Stimulated activated CD4-positive, alpha-beta T cell treated with anti-CD3 and anti-CD28 coated beads, Interleukin-2, amount 100 ng/mL, for 24 hours (primary cell): Measurements from ENCODE around the gene APOC4.
"Not testable (repeated sequence)": the region's sequence is repeated elsewhere in the genome, so short reads cannot be mapped to it uniquely, and the experiment has no call there.

ENCODE experiments used
- DNase-seq, 2 donors: peaks; one replicate each; pipeline ENCODE4 v3.0.0-alpha.2; 2020

APOC4 gene

DNA sequence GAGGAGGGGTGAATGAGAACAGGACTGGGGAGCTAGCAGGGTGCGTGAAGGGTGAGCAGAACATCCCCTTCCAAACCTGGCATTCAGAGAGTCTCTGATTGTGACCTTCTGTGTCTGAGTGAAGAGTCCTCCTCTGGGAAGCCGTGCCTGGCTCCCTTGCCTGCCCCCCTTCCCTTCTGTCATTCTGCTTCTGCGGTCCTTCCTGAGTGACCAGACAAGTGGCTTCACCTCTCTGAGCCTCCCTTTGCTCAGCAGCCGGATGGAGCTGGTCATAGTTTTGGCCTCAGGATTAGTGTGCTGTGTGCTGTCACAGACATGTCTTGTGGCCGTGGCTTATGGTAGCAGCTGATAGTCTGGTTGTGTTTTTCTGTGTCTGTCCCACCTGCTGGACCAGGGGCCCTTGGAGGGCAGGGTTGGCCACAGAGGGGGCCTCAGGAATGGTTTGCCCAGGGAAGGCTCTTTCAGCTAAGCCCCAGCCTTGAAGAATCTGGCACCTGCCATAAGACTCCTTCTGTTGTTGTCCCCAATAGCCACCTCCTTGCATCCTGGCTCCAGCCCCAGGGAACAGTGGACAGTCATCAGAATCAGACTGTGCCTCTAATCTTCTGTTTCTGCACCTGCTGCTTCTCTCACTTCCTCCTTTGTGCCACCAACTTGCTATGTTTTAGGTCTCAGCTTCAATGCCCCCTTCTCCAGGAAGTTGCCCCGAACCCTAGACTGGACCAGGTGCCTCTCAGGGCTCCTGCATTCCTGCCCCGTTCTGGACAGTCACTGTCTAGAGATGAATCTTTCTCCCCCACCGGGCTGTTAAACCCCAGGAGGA, 19.1 kb downstream of the APOC4 start:
- DNase-seq, result no peak

DNA sequence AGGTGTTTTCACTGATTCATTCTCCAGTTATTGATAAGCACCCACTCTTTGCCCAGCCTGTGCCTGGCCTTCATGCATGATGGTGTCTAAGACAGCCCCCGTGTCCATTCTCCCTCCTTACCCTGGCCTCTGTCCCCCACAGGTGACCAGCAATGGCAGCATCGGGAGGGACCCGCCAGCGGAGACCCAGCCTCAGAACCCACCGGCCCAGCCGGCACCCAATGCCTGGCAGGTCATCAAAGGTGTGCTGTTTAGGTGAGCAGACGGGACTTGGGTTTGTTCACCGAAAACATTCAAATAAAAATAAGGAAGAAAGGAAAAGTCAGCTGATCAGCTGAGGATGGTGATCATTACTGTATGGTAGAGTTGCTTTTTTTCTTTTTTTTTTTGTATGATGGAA, 19.8 kb downstream of the APOC4 start:
- DNase-seq, result no peak

DNA sequence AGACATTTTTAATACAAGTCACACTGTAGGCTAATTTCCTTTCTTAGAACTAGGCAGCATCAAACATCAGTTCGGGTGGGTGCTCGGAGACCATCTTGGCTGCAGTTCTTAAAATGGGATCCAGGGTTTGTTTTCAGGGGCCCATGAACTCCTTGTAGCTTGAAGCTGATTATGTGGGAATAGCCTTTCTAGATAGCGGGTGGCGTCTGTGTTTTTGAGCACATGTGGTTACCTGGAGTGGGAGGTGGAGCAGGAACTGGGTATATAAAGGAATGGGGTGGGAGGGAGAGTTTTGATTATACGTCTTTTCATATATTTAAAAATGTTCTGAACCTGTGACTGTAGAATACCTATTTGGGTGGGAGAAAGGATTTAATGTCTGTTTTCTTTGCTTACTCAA, 26.1 kb downstream of the APOC4 start:
- DNase-seq, result no peak

DNA sequence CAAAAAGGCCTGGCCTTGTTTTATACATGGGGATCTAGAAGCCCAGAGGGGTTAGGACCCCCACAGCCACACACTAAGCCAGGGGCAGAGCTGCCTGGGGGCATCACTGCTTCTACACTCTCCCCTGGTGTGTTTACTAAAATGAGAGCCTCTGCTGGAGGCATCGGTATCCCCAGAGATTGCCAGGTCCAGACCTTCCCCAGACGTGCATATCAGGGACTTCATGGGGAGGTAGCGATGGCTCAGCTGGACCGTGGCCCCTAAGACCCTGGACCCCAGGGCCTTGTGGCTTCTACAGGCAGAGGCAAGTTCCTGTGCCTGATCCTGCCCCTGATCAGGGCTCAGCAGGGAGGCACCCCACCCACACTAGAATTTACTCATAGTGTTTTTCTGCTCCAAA, 26.6 kb downstream of the APOC4 start:
- DNase-seq, result no peak

DNA sequence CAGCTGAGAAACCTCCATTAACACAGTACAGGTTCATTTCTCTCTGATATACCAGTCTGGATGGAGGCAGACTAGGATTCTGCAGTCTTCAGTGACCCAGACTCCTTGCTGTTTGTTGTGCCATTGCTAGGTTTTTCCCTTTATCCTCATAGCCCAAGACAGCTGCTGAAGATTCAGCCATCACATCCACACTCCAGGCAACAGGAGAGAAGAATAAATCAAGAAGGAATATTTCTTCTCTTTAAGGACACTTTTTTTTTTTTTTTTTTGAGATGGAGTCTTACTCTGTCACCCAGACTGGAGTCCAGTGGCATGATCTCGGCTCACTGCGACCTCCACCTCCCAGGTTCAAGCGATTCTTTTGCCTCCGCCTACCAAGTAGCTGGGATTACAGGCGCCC, 27.4 kb downstream of the APOC4 start:
- DNase-seq, result no peak

DNA sequence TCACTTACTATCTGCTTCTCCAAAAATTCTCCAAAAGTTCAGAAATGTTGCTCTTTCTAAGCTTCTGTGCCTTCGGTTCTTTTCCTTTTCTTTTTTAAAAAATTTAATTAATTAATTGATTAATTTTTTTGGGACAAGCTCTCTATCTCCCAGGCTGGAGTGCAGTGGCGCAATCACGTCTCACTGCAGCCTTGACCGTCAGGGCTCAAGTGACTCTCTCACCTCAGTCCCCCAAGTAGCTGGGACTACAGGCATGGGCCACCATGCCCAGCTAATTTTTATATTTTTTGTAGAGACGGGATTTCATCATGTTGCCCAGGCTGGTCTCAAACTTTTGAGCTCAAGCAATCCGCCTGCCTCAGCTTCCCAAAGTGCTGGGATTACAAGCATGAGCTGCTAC, 29.4 kb downstream of the APOC4 start:
- not testable (repeated sequence) for DNase-seq

DNA sequence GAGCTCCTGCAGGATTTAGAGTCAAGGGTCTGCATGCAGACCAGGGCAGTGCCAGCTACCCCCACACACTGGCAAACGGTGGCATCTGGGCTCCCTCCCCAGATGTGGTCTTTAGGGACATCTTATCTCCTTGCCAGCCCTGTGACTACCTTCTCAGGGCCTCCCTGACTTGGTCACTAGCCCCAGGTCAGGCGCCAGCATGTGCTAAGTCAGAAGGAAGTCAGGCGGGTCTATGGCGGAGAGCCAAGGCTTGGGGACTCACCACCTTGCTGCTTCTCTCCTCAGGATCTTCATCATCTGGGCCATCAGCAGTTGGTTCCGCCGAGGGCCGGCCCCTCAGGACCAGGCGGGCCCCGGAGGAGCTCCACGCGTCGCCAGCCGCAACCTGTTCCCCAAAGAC, 30.8 kb downstream of the APOC4 start:
- no peak for DNase-seq

DNA sequence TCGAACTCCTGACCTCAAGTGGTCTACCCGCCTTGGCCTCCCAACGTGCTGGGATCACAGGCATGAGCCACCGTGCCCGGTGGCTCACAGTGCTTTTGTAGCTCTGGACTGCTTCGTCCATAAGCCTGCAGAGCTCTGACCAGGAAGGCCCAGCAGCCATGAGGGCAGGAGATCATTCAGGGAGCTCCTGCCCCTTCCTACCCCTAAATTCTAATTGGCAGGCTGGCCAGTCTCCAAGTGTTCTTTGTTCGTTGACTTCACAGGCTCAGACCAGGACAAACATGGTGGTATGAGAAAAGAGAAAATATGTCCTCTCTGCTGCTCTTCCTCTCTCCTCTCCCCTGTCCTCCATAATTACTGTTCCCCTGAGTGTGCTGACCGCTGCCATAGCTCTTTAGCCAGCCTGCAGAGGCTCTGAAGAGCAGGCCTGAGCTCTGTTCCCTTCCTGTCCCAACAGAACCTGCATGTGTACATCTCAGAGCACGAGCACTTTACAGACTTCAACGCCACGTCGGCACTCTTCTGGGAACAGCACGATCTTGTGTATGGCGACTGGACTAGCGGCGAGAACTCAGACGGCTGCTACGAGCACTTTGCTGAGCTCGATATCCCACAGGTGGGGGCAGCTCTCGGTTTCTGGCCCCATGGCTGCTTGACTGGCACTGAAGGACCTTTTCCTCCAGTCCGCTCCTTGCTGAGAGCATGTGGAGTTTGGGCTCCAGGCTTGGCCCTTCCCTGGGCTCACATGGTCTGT, 32.1 kb downstream of the APOC4 start:
- DNase-seq, result no peak

DNA sequence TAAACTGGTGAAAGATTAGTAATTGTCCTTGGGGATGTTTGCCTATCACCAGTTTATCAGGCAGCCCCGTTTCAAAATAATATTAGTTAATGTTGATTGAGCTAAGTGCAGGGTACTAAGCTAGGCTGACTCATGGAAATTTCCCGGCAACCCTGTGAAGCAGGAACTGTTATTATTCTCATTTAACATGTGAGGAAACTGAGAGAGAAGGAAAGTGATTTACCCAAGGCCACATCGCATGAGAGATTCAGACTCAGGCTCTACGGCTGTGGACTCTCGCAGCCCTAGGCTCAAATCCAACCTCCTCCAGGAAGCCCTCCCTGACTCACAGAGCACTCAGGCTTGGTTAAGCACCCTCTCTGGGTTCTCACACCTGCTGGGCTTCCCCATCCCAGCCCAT, 32.8 kb downstream of the APOC4 start:
- no peak for DNase-seq

DNA sequence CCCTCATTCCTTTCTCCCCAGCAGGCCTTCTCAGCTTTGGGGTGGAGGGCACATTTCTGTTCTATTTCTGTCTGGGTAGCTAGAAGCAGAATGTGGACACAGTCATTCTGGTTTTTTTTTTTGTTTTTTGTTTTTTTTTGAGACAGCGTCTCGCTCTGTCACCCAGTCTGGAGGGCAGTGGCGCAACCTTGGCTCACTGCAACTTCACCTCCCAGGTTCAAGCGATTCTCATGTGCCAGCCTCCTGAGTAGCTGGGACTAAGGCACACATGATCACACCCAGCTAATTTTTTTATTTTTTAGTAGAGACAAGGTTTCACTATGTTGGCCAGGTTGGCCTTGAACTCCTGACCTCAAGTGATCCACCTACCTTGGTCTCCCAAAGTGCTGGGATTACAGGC, 33.4 kb downstream of the APOC4 start:
- no peak for DNase-seq

DNA sequence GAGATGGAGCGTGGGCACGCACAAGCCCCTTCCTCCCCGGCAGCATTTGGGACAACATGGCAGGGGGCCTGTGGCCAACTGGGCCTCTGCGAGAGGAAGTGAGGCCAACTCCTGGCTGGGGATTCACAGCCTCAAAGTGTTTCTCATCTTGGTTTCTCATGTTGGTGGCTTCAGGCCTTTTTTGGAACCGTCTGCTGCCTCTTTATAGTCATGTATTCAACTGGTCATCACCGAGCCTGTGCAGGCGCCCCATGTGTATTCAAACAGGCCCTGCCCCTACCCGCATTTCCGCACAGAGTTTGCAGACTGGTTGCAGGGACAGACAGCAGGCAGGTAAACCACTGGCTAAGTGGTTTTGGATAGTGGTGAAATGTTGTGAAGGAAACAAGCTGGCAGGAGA, 42.0 kb downstream of the APOC4 start:
- no peak for DNase-seq

DNA sequence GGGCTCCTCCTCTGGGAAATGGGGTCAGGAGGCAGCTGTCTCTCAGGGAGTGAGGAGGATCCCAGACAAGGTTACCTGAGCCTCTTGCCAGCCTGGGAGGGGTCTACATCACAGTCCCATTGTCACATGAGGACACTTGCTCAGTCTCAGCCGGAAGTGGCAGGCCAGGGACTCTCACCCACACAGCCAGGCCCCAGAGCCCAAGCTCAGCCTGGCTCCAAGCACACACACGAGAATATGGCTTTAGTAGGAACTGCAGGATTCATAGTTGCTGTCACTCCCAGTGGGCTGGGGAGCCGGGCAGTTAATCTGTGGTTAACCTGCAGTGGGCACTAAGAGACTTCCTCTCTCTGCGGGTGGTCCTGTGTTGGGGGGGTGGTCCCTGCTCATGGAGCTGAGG, 43.4 kb downstream of the APOC4 start:
- no peak for DNase-seq

DNA sequence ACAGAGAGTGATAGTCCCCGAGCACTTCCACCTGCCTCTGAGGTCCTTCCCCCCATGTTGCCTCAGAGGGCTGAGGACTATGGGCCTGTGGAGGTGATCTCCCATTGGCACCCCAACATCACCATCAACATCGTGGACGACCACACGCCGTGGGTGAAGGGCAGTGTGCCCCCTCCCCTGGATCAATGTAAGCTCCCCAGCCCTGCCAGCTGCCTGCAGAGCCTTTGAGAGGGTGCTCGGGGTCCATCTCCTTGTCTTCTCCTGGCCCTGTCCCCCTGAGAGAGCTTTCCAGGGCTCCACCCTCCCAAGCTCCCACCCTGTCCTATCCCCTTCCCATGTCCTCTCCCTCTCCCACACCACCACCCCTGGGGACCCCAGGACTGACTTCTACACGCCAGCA, 44.4 kb downstream of the APOC4 start:
- no peak for DNase-seq

DNA sequence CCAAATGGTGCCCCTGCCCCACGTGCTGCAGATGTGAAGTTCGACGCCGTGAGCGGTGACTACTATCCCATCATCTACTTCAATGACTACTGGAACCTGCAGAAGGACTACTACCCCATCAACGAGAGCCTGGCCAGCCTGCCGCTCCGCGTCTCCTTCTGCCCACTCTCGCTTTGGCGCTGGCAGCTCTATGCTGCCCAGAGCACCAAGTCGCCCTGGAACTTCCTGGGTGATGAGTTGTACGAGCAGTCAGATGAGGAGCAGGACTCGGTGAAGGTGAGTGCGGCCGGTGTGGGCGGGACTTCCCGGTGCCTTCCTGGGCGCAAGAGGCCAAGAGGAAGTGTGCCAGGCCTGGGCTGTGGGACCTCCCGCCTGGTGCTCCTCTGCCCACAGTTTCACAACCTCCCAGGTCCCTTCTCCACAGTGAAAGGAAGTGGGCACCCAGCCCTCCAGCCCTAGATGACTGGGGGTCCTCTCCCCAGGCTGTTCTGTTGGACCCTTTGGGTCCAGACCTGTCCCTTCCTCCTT, 45.2 kb downstream of the APOC4 start:
- no peak for DNase-seq

DNA sequence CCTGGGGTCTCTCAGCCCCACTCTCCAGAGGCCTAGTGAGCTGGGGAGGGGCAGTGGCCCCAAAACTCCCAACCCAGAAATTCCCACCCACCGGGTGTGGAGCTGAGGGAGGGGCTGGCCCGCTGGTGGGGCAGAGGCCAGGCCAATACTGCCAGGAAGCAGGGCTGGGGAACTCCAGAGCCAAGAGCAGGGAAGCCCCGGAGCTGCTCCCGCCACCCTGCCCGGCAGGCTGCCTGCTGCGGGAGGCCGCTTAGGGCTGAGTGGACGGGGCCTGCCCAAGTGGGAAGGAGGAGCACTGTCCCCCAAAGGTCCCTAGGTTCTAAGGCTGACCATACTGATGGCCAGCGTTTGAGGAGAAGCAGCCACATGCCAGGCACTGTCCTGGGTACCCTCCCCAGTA, 46.2 kb downstream of the APOC4 start:
- no peak for DNase-seq

DNA sequence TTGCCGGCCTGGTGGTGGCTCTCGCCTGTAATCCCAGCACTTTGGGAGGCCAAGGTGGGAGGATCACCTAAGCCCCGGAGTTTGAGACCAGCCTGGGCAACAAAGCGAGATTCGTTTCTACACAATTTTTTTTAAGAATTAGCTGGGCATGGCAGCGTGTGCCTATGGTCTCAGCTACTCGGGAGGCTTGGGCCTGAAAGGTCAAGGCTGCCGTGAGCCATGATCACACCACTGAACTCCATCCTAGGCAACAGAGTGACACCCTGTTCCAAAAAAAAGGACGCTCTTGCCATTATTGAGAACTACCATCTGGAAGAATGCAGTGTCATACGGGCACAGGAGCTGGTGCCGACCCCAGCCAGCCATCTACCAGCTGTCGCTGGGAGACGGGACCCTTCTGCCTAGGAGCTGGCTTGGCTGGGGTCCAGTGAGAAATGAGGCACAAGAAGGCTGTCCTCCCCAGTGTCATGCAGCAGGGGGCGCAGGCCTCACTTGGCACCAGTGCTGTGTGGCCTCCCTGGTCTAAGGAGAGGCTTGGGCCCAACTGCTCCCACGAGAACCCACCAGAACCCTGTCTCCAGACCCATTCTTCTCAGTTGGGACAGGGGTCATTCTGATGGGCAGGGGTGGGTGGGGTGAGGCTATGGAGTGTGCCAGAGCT, 47.0 kb downstream of the APOC4 start:
- peak; percentile 71 to 72 for DNase-seq

DNA sequence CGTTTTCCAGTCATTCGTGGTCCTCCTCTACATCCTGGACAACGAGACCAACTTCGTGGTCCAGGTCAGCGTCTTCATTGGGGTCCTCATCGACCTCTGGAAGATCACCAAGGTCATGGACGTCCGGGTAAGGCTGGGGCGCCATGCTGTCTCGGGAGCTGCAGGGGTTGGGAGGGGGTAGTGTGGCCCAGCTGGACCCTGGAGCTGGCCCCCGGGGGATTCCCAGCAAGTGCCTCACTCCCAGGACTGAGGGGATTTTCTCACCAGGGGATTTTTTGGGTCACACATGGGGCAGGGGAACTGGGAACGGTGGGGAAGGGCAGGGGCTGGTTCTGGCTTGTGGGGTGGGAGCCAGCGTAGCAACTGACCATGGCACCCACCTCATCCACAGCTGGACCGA, 48.4 kb downstream of the APOC4 start:
- no peak for DNase-seq

DNA sequence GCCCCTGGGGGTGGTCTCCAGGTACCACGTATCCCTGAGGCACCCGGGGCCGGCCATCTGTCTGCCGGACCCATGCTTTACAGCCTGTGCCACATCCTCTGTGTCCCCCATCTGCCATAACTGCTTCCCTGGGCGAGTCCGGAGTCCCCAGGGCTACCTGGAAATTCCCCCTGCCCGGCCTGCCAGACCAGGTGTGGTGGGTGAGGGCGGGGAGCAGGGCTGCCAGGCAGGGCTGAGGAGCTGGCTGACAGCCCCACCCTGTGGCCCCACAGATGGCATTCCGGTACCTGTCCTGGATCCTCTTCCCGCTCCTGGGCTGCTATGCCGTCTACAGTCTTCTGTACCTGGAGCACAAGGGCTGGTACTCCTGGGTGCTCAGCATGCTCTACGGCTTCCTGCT, 48.9 kb downstream of the APOC4 start:
- DNase-seq, result no peak

DNA sequence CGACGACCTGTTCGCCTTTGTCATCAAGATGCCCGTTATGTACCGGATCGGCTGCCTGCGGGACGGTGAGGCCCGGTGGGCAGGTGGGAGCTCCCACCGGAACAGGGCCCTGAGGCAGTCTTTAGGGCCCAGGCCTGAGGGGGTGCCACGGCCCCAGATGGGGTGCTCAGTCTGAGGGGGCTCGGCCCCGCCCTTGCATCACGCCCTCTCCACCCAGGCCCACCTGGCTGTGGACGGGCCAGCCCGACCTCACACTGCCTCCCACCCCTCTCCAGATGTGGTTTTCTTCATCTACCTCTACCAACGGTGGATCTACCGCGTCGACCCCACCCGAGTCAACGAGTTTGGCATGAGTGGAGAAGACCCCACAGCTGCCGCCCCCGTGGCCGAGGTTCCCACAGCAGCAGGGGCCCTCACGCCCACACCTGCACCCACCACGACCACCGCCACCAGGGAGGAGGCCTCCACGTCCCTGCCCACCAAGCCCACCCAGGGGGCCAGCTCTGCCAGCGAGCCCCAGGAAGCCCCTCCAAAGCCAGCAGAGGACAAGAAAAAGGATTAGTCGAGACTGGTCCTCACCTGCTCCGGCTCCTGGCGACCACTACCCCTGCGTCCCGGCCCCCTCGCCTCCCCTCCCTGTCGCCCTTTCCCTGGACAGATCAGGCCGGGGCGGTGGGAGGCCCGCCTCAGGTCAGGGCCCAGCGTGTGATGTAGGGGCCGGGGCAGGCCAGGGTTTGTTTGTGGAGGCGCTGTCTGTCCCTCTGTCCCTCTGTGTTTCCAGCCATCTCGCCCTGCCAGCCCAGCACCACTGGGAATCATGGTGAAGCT, 50.5 kb downstream of the APOC4 start:
- DNase-seq, result no peak

DNA sequence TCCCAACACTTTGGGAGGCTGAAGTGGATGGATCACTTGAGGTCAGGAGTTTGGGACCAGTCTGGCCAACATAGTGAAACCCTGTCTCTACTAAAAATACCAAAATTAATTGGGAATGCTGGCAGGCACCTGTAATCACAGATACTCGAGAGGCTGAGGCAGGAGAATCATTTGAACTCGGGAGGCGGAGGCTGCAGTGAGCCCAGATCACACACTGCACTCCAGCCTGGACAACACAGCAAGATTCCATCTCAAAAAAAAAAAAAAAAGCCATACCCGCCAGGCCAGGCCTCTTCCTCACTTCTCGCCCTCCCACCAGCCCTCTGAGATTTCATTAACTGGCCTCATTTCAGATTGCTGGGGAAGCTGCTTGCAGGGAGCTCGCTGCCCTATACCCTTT, 51.5 kb downstream of the APOC4 start:
- DNase-seq, result no peak

DNA sequence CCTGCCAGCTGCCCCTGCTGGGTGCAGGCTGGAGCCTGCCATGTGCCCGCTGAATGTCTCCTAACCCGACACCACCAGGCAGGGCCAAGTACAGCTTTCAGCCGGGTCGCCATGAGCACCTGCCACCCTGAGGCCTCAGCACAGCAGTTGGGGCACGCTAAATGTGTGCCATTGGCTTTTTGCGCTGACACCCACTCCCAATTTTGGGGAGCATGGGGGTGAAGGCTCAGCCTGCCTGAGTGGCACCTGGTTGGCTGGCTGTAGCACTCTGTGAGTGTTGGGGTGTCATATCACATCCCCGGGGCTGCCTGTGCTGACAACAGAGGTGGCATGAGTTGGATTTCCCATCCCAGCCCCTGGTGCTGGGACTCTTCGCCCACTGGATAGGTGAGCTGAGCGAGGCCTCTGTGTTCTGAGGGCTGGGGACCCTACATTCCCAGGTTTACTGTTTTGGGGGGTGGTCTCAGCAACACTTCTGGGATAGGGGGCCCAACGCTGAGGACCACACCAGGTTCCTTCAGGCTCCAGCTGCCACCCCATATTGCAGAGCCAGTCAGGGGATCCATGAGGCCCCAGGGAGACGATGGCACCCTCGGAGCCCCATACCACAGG, 52.0 kb downstream of the APOC4 start:
- DNase-seq, result no peak
